Endothelial cell of umbilical vein (primary cell): ENCODE data around the gene DTX3L. TPM values are rescaled to one million over a fixed set of nuclear protein-coding genes. Genes with fewer than 3 reads are reported as not detected.

Experiments used
- BruUV-seq: library from RNA; stranded (reverse); fragments of 400-500 nt; replicated peaks from 2 replicates; lab custom pipeline; 2021; lab: Mats Ljungman, UMichigan
- CTCF ChIA-PET: fragments of 300-600, 350-600 bp; sonication (Branson Sonifier 250); formaldehyde crosslinking; loops from one replicate; lab custom pipeline; 2021; ENCODE audit warnings: antibody characterized with exemption, inconsistent platforms; lab: Charles Lee
- POLR2A ChIA-PET: fragments of 300-600, 350-600 bp; sonication (Branson Sonifier 250); formaldehyde crosslinking; loops from one replicate; lab custom pipeline; 2021; ENCODE audit warnings: antibody characterized with exemption, inconsistent platforms; lab: Charles Lee
- DNase-seq: peaks from one replicate; pipeline ENCODE4 v3.0.0-alpha.2; 2011; ENCODE audit warnings: low read depth, low spot score
- FAIRE-seq: peaks from 2 replicates; lab custom pipeline; 2011; peaks lifted over from hg19 to GRCh38; lab: Jason Lieb, UNC
- H2AFZ ChIP-seq: 2 replicates; pipeline ENCODE4 v1.6.0; 2012; ENCODE audit warnings: low read depth, low read length, control low read depth, inconsistent platforms
- H3K27ac ChIP-seq: 2 replicates; pipeline ENCODE4 v1.5.1; 2011; ENCODE audit warnings: low read depth, mild to moderate bottlenecking, control low read depth, low read length, moderate library complexity; ENCODE audit not compliant: insufficient read depth
- H3K27me3 ChIP-seq, 2 experiments: 2 replicates each; pipeline versions ENCODE4 v1.6.0 to v1.6.1; 2011; ENCODE audit warnings: low read length in 2 of 2, mixed read lengths in 1 of 2; ENCODE audit not compliant: control insufficient read depth in 2 of 2, insufficient read depth in 2 of 2
- H3K36me3 ChIP-seq, 2 experiments: 2 replicates in 1 of 2; 3 replicates in 1 of 2; pipeline ENCODE4 v1.5.1; 2011; ENCODE audit warnings: low read length in 2 of 2, mild to moderate bottlenecking in 1 of 2, moderate library complexity in 1 of 2; ENCODE audit not compliant: control insufficient read depth in 2 of 2, insufficient read depth in 2 of 2; ENCODE audit errors: extremely low read depth in 1 of 2
- H3K4me1 ChIP-seq: 3 replicates; pipeline ENCODE4 v1.5.1; 2011; ENCODE audit warnings: mild to moderate bottlenecking, low read length; ENCODE audit not compliant: control insufficient read depth, insufficient read depth; ENCODE audit errors: extremely low read depth
- H3K4me2 ChIP-seq: 2 replicates; pipeline ENCODE4 v1.6.1; 2011; ENCODE audit warnings: low read length, control low read depth, mixed read lengths; ENCODE audit not compliant: insufficient read depth
- H3K4me3 ChIP-seq, 3 experiments: fragments of 200-600 bp in 1 of 3; sonication (generic), shearing (Covaris generic) in 1 of 3; replicated peaks in 1 of 3; 2 replicates each; pipeline ENCODE4 v1.5.1; 2011 to 2016; ENCODE audit warnings: control low read depth in 3 of 3, low read length in 3 of 3, mild to moderate bottlenecking in 2 of 3, inconsistent platforms in 1 of 3, low read depth in 1 of 3, moderate library complexity in 1 of 3; ENCODE audit not compliant: insufficient read depth in 1 of 3
- H3K79me2 ChIP-seq: 2 replicates; pipeline ENCODE4 v1.6.0; 2012; ENCODE audit warnings: low read length, inconsistent platforms; ENCODE audit not compliant: control insufficient read depth, insufficient read depth
- H3K9ac ChIP-seq: replicated peaks from 2 replicates; pipeline ENCODE3; 2011; ENCODE audit warnings: low read length, control low read depth; ENCODE audit not compliant: insufficient read depth; ENCODE audit errors: extremely low read depth
- H3K9me1 ChIP-seq: replicated peaks from 3 replicates; pipeline ENCODE4 v1.6.0; 2011; ENCODE audit warnings: mild to moderate bottlenecking, low read length; ENCODE audit not compliant: control insufficient read depth, insufficient read depth; ENCODE audit errors: extremely low read depth
- H3K9me3 ChIP-seq: replicated peaks from 2 replicates; pipeline ENCODE4 v1.5.1; 2012; ENCODE audit warnings: low read length, inconsistent platforms; ENCODE audit not compliant: control insufficient read depth, insufficient read depth
- H4K20me1 ChIP-seq: replicated peaks from 2 replicates; pipeline ENCODE3; 2011; ENCODE audit warnings: mild to moderate bottlenecking, low read length; ENCODE audit not compliant: control insufficient read depth, insufficient read depth; ENCODE audit errors: extremely low read depth
- CTCF ChIP-seq, 2 donors: IDR thresholded peaks; 1 replicate in 1 of 2; 2 replicates in 1 of 2; pipeline ENCODE4 v1.5.1; 2011; ENCODE audit warnings: low read length in 2 of 2, mild to moderate bottlenecking in 2 of 2, moderate library complexity in 2 of 2, control low read depth in 1 of 2, inconsistent platforms in 1 of 2, low read depth in 1 of 2; ENCODE audit not compliant: insufficient read depth in 1 of 2; ENCODE audit errors: extremely low read depth in 1 of 2
- EZH2 ChIP-seq: IDR thresholded peaks from 2 replicates; pipeline ENCODE4 v1.6.1; 2012; ENCODE audit warnings: borderline replicate concordance, low read depth, mild to moderate bottlenecking, moderate library complexity, low read length, inconsistent platforms; ENCODE audit not compliant: severe bottlenecking
- FOS ChIP-seq: IDR thresholded peaks from 2 replicates; pipeline ENCODE4 v1.6.1; 2011; ENCODE audit warnings: mild to moderate bottlenecking, low read length, moderate library complexity, borderline replicate concordance; ENCODE audit not compliant: insufficient read depth
- GATA2 ChIP-seq: IDR thresholded peaks from 2 replicates; pipeline ENCODE4 v1.7.0; 2011; ENCODE audit warnings: low read depth, mild to moderate bottlenecking, moderate library complexity, mixed read lengths, low read length; ENCODE audit not compliant: insufficient read length, insufficient read depth
- JUN ChIP-seq: IDR thresholded peaks from 2 replicates; pipeline ENCODE4 v1.6.1; 2011; ENCODE audit warnings: borderline replicate concordance, low read depth; ENCODE audit not compliant: insufficient read length, insufficient read depth
- MYC ChIP-seq: IDR thresholded peaks from one replicate; pipeline ENCODE4 v1.6.1; 2011; ENCODE audit warnings: mild to moderate bottlenecking, low read depth, low read length
- POLR2A ChIP-seq: IDR thresholded peaks from 2 replicates; pipeline ENCODE4 v1.6.1; 2012; ENCODE audit warnings: low read depth, mild to moderate bottlenecking, control low read depth, low read length
- POLR2AphosphoS5 ChIP-seq: IDR thresholded peaks from 2 replicates; pipeline ENCODE4 v1.6.1; 2012; ENCODE audit warnings: low read depth, mild to moderate bottlenecking, control low read depth, low read length, moderate library complexity; ENCODE audit not compliant: insufficient read depth
- dilution Hi-C: fragments of 300-500 bp; cut with MboI; formaldehyde crosslinking; loops from one replicate; pipeline ENCODE4 v1.15.0; 2019; ENCODE audit warnings: low sequenced_read_pairs; ENCODE audit not compliant: extremely low pct_ligation_motif_present
- intact Hi-C: fragments of 100-400 bp; cut with micrococcal nuclease; formaldehyde crosslinking; loops from one replicate; pipeline ENCODE4 v1.10.0; 2022
- polyA plus RNA-seq, 4 experiments: library from polyadenylated mRNA; depleted of rRNA in 3 of 4; stranded (reverse) in 3 of 4; unstranded in 1 of 4; fragments of >200 nt; gene quantifications; 2 replicates each; pipeline versions ENCODE4 v1.2.1 to v1.2.3, GENCODE V29; 2011 to 2012; ENCODE audit warnings: missing spikeins in 1 of 4
- total RNA-seq: library from RNA; stranded (reverse); gene quantifications from 2 replicates; pipeline ENCODE4 v1.2.3, GENCODE V29; 2021
- TF ChIP-seq, protein P1 (sequence below): IDR thresholded peaks from 2 replicates; pipeline ENCODE4 v1.6.1; 2011; ENCODE audit not compliant: insufficient read depth, insufficient read length

DTX3L gene
- total and polyA plus RNA-seq, 2 donors (not counting 3 experiments of a cell fraction or from before 2014, with no cell fraction given) = 3.2 to 20.5 TPM

GRCh38 chr3:122578069-122578740 lies 14.1 kb downstream of the DTX3L start:
- Histone ChIP-seq H3K27ac (no peak overlapping the region), H2AFZ (peak overlapping the region; percentile 96), H3K9ac (peak overlapping the region; percentile 48), H3K9me3 (no peaks in the 10 kb centered on the region), H4K20me1 (no peaks in the 10 kb centered on the region), H3K4me2 (peak overlapping the region; percentile 60), H3K4me3 (peak overlapping the region; percentile 39 to 56 (median 51)), H3K36me3 (no peaks in the 10 kb centered on the region), H3K4me1 (peaks cover 7% of the 10 kb centered on the region), H3K9me1 (no peaks in the 10 kb centered on the region), H3K79me2 (no peaks in the 10 kb centered on the region), H3K27me3 (no peaks in the 10 kb centered on the region)
- BruUV-seq = no TSS peak
- intact Hi-C loops = no loop called here
- FAIRE-seq = peak; percentile 12
- dilution Hi-C loops = no loop called here
- ChIA-PET CTCF (interaction anchor here (0.8 to 2.3 kb wide), 7 partner anchors 9 to 1031 kb away, joined by 3 to 8 read pairs (median 3); no protein-coding TSS in a partner anchor), POLR2A (interaction anchor here (0.6 kb wide), 1 partner anchor 36 kb away, joined by 13 read pairs; no protein-coding TSS in a partner anchor)
- DNase-seq = no peak
- TF ChIP-seq CTCF (IDR thresholded peaks at IDR 0.05; ENCODE audit: extremely low read depth in 1 of 2, insufficient read depth in 1 of 2, low read depth in 1 of 2, low read length in 2 of 2) (no peak), GATA2 (no peak), POLR2AphosphoS5 (no peak), EZH2 (no peak), MYC (no peak), POLR2A (no peak), JUN (no peak), FOS (no peak)
- TF ChIP-seq, protein P1, sequence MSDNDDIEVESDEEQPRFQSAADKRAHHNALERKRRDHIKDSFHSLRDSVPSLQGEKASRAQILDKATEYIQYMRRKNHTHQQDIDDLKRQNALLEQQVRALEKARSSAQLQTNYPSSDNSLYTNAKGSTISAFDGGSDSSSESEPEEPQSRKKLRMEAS = no peak
